A549 (cell line): Measurements from ENCODE around the gene NXN. TPM values are rescaled to one million over a fixed set of nuclear protein-coding genes. Genes with fewer than 3 reads are reported as not detected.
"Not testable (repeated sequence)": the region's sequence is repeated elsewhere in the genome, so short reads cannot be mapped to it uniquely, and the experiment has no call there.

Experiments used
- ATAC-seq, 2 experiments: fragments of 200-7000 bp in 1 of 2; fragments of >200 bp in 1 of 2; cut with Nextera tagmentation in 1 of 2; cut with Tn5 transposase in 1 of 2; 3 replicates each; pipeline versions ENCODE4 v1.8.0 to v1.9.1; 2018 to 2020; ENCODE audit warnings: mild to moderate bottlenecking in 1 of 2, moderate library complexity in 1 of 2
- CTCF ChIA-PET: fragments of 300-600 bp; sonication (Branson Sonifier 250); formaldehyde crosslinking; extraction: SDS; loops from one replicate; lab custom pipeline; 2021; ENCODE audit warnings: antibody characterized with exemption, inconsistent platforms; lab: Yijun Ruan, JAX
- POLR2A ChIA-PET: fragments of 350-600 bp; formaldehyde crosslinking; extraction: SDS; loops from one replicate; lab custom pipeline; 2021; ENCODE audit warnings: antibody characterized with exemption, inconsistent platforms; lab: Yijun Ruan, JAX
- DNase-seq, 2 experiments: peaks; one replicate each; pipeline versions ENCODE4 v3.0.0 to v3.0.0-alpha.2; 2011 to 2016; ENCODE audit warnings: low read depth in 1 of 2, low spot score in 1 of 2
- FAIRE-seq: peaks from 2 replicates; lab custom pipeline; 2011; peaks lifted over from hg19 to GRCh38; lab: Jason Lieb, UNC
- H3K27ac ChIP-seq, 2 experiments: fragments of >200 bp; sonication (Bioruptor Twin); formaldehyde crosslinking; 3 replicates each; pipeline ENCODE4 v1.5.1; 2016 to 2017
- H3K4me1 ChIP-seq: fragments of >200 bp; sonication (Bioruptor Twin); formaldehyde crosslinking; 3 replicates; pipeline ENCODE4 v1.6.1; 2016
- H3K4me2 ChIP-seq: fragments of >200 bp; sonication (Bioruptor Twin); formaldehyde crosslinking; 3 replicates; pipeline ENCODE4 v1.6.1; 2016
- H3K4me3 ChIP-seq: fragments of >200 bp; sonication (Bioruptor Twin); formaldehyde crosslinking; 3 replicates; pipeline ENCODE4 v1.5.1; 2016
- H3K9me3 ChIP-seq: fragments of >200 bp; sonication (Bioruptor Twin); formaldehyde crosslinking; 3 replicates; pipeline ENCODE4 v1.6.1; 2016
- BHLHE40 ChIP-seq: IDR thresholded peaks from 2 replicates; pipeline ENCODE4 v1.6.1; 2012; ENCODE audit warnings: low read depth, low read length, inconsistent platforms
- CBX2 ChIP-seq: fragments of 200-600 bp; sonication (generic); IDR thresholded peaks from 2 replicates; pipeline ENCODE4 v1.6.1; 2016; ENCODE audit warnings: low read depth, mild to moderate bottlenecking, borderline replicate concordance
- EHMT2 ChIP-seq: fragments of 200-600 bp; sonication (generic); IDR thresholded peaks from 2 replicates; pipeline ENCODE4 v1.6.1; 2016; ENCODE audit warnings: antibody characterized with exemption, low read depth, mild to moderate bottlenecking, moderate library complexity
- FOSB ChIP-seq: fragments of 250-450 bp; sonication (Bioruptor Pico); IDR thresholded peaks from 2 replicates; pipeline ENCODE4 v1.5.0; 2020; ENCODE audit warnings: mild to moderate bottlenecking, moderate library complexity
- GATA3 ChIP-seq: IDR thresholded peaks from 2 replicates; pipeline ENCODE4 v1.6.1; 2012; ENCODE audit warnings: borderline replicate concordance
- HDAC2 ChIP-seq: fragments of 200-600 bp; sonication (generic); IDR thresholded peaks from 2 replicates; pipeline ENCODE4 v1.6.1; 2016
- HEYL ChIP-seq: fragments of 250-450 bp; sonication (Bioruptor Pico); IDR thresholded peaks from 2 replicates; pipeline ENCODE4 v1.8.0; 2021; ENCODE audit warnings: mild to moderate bottlenecking, moderate library complexity
- KDM1A ChIP-seq: fragments of 200-600 bp; sonication (generic); IDR thresholded peaks from 2 replicates; pipeline ENCODE4 v1.6.1; 2016; ENCODE audit warnings: low read depth, mild to moderate bottlenecking
- PHF8 ChIP-seq: fragments of 200-600 bp; sonication (generic); IDR thresholded peaks from 2 replicates; pipeline ENCODE4 v1.6.1; 2016; ENCODE audit warnings: low read depth, mild to moderate bottlenecking, antibody characterized with exemption, moderate library complexity, borderline replicate concordance
- RARB ChIP-seq: fragments of 250-450 bp; sonication (Bioruptor Pico); IDR thresholded peaks from 2 replicates; pipeline ENCODE4 v1.8.0; 2021; ENCODE audit warnings: mild to moderate bottlenecking, moderate library complexity
- SMC3 ChIP-seq: fragments of >200 bp; sonication (Bioruptor Twin); formaldehyde crosslinking; IDR thresholded peaks from 3 replicates; pipeline ENCODE4 v1.6.1; 2018; ENCODE audit warnings: inconsistent platforms
- ZC3H11A ChIP-seq: fragments of 450-650 bp; IDR thresholded peaks from 2 replicates; pipeline ENCODE4 v1.6.1; 2014; ENCODE audit warnings: antibody characterized with exemption, mild to moderate bottlenecking
- ZSCAN20 ChIP-seq: fragments of 250-450 bp; sonication (Bioruptor Pico); IDR thresholded peaks from 2 replicates; pipeline ENCODE4 v1.8.0; 2022; ENCODE audit warnings: mild to moderate bottlenecking, moderate library complexity
- WGBS: methylation state at CpG from one replicate; pipeline ENCODE4 v1.1.6; 2017; ENCODE audit errors: missing lambda C conversion rate; 5-methylcytosine and 5-hydroxymethylcytosine counted together
- polyA plus RNA-seq, 4 experiments: library from polyadenylated mRNA; depleted of rRNA in 3 of 4; stranded (reverse); fragments of >200 nt; fragmentation: RNase III in 1 of 4; extraction: RNeasy Plus Mini Kit Qiagen cat#74134 plus additional on column Dnase treatment in 1 of 4; gene quantifications; 2 replicates in 3 of 4; 3 replicates in 1 of 4; pipeline ENCODE4 v1.2.3, GENCODE V29; 2011 to 2017
- TF ChIP-seq, protein P1 (sequence below): fragments of 250-450 bp; sonication (Bioruptor Pico); IDR thresholded peaks from 2 replicates; pipeline ENCODE4 v1.5.0; 2020; ENCODE audit warnings: low read depth, mild to moderate bottlenecking, moderate library complexity
- TF ChIP-seq, protein P2 (sequence below): fragments of 200-600 bp; sonication (generic); IDR thresholded peaks from 2 replicates; pipeline ENCODE4 v1.6.1; 2016; ENCODE audit warnings: antibody characterized with exemption, mild to moderate bottlenecking, moderate library complexity
- TF ChIP-seq, protein P3 (sequence below): fragments of 450-650 bp; IDR thresholded peaks from 2 replicates; pipeline ENCODE4 v1.6.1; 2014; ENCODE audit warnings: antibody characterized with exemption
- TF ChIP-seq, protein P4 (sequence below): fragments of >200 bp; sonication (Bioruptor Twin); formaldehyde crosslinking; IDR thresholded peaks from 3 replicates; pipeline ENCODE4 v1.6.1; 2016
- TF ChIP-seq, protein P5 (sequence below): fragments of >200 bp; sonication (Bioruptor Twin); formaldehyde crosslinking; IDR thresholded peaks from 3 replicates; pipeline ENCODE4 v1.5.1; 2016
- TF ChIP-seq, protein P6 (sequence below): fragments of 250-450 bp; sonication (Bioruptor Pico); IDR thresholded peaks from 2 replicates; pipeline ENCODE4 v1.5.0; 2021; ENCODE audit warnings: mild to moderate bottlenecking, moderate library complexity, borderline replicate concordance

Gene NXN
- polyA plus RNA-seq, 2 of the 4 experiments (the other 2 are of a cell fraction) = 24.6 to 31.1 TPM

DNA sequence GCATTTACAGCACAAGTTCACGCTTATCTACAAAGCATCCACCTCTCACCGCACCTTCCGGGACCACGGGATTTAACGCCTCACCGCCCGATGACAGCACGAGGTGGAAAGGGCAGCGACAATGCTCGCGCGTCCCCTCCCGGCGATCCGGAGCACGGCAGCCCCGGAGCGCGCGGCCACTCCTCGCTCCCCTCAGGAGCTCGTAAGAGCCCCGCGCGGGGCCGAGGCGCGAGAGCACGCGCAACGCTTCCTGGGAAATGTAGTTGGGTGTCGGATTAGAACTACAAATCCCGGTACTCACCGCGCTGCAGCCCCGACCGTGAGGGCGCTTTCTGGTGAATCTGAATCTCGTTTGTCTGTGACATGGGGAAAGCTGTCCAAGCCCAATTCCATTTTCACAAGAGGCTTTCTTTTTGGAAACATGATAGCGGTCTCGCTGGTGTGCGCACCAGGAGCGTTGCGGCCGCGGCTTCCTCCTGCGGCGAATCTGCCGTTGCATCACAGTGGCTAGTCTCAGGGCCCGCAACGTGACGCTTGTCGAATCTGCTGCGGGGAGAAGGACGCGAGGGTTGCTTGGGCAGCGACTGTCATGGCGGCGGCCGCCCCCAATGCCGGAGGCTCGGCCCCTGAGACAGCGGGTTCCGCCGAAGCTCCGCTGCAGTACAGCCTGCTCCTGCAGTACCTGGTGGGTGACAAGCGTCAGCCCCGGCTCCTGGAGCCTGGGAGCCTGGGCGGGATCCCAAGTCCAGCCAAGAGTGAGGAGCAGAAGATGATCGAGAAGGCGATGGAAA, 17.2 kb upstream of the NXN start, which contains the start of gene TIMM22 (continued):
- TF ChIP-seq PHF8 = peak; percentile 97
- TF ChIP-seq, protein P1, sequence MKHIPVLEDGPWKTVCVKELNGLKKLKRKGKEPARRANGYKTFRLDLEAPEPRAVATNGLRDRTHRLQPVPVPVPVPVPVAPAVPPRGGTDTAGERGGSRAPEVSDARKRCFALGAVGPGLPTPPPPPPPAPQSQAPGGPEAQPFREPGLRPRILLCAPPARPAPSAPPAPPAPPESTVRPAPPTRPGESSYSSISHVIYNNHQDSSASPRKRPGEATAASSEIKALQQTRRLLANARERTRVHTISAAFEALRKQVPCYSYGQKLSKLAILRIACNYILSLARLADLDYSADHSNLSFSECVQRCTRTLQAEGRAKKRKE (CRISPR knock-in tag) = 0 out of 2 replicates have a peak, but pooled peaks have one; percentile 58
- no peak for TF ChIP-seq ZSCAN20
- TF ChIP-seq, protein P2, sequence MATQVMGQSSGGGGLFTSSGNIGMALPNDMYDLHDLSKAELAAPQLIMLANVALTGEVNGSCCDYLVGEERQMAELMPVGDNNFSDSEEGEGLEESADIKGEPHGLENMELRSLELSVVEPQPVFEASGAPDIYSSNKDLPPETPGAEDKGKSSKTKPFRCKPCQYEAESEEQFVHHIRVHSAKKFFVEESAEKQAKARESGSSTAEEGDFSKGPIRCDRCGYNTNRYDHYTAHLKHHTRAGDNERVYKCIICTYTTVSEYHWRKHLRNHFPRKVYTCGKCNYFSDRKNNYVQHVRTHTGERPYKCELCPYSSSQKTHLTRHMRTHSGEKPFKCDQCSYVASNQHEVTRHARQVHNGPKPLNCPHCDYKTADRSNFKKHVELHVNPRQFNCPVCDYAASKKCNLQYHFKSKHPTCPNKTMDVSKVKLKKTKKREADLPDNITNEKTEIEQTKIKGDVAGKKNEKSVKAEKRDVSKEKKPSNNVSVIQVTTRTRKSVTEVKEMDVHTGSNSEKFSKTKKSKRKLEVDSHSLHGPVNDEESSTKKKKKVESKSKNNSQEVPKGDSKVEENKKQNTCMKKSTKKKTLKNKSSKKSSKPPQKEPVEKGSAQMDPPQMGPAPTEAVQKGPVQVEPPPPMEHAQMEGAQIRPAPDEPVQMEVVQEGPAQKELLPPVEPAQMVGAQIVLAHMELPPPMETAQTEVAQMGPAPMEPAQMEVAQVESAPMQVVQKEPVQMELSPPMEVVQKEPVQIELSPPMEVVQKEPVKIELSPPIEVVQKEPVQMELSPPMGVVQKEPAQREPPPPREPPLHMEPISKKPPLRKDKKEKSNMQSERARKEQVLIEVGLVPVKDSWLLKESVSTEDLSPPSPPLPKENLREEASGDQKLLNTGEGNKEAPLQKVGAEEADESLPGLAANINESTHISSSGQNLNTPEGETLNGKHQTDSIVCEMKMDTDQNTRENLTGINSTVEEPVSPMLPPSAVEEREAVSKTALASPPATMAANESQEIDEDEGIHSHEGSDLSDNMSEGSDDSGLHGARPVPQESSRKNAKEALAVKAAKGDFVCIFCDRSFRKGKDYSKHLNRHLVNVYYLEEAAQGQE = peak; percentile 73

DNA sequence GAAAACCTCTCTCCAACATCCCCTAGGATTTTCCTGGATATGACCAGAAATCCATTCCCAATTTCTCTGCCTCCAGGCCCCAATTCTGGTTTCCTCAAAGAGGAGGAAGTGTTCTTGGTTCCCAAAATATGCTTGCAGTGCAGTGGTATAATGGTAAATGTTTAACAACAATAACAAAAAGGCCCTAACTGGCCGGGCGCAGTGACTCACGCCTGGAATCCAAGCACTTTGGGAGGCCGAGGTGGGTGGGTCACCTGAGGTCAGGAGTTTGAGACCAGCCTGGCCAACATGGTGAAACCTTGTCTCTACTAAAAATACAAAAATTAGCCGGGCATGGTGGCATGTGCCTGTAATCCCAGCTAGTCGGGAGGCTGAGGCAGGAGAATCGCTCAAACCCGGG, 15.7 kb upstream of the NXN start:
- H3K9me3 ChIP-seq, POLR2A ChIA-PET, ATAC-seq, H3K27ac ChIP-seq, DNase-seq, FAIRE-seq, H3K4me3 ChIP-seq: not testable (repeated sequence)
- 0 out of 3 replicates have a peak overlapping the region, but pooled peaks have one; percentile 4 for H3K4me2 ChIP-seq
- CTCF ChIA-PET = interaction anchor here (0.8 to 8.3 kb wide), 12 partner anchors 12 to 851 kb away, joined by 3 to 121 read pairs (median 13); partner anchors contain the start of genes GEMIN4 and NXN
- WGBS = 39% methylated on average over 8 of the region's 8 CpGs
- peaks cover 24% of the 10 kb centered on the region for H3K4me1 ChIP-seq

DNA sequence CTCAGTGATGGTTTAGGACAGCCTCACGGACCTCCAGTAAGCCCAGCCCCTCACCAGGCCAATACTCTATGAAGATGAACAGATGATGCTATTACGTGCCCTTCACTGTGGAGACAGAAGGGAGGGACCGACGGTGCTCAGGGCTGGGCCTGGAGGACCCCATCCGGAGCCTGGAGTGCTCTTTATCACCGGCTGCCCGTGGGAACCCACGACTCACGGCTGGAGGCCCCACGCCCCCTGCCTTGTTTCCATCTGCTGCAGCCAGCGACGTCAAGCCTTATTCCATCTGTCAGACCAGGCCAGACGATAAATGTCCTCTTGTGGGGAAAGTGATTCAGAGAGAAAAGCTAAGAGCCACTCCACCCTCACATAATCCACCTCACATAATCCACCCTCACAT, 13.4 kb upstream of the NXN start:
- TF ChIP-seq ZC3H11A = no peak
- TF ChIP-seq CBX2 = no peak
- TF ChIP-seq, protein P3, sequence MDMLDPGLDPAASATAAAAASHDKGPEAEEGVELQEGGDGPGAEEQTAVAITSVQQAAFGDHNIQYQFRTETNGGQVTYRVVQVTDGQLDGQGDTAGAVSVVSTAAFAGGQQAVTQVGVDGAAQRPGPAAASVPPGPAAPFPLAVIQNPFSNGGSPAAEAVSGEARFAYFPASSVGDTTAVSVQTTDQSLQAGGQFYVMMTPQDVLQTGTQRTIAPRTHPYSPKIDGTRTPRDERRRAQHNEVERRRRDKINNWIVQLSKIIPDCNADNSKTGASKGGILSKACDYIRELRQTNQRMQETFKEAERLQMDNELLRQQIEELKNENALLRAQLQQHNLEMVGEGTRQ = no peak
- TF ChIP-seq ZSCAN20 = no peak
- TF ChIP-seq KDM1A = no peak
- no peak for TF ChIP-seq RARB (CRISPR knock-in tag)
- TF ChIP-seq GATA3 = no peak
- no peak for TF ChIP-seq EHMT2
- TF ChIP-seq SMC3 = no peak
- H3K27ac ChIP-seq = no peak overlapping the region
- 71% methylated on average over 13 of the region's 13 CpGs for WGBS
- CTCF ChIA-PET = interaction anchor here (1.2 to 2.0 kb wide), 6 partner anchors 8 to 581 kb away, joined by 3 to 14 read pairs (median 4); no protein-coding TSS in a partner anchor
- no peak overlapping the region for H3K4me2 ChIP-seq
- H3K9me3 ChIP-seq = peaks cover 9% of the 10 kb centered on the region
- POLR2A ChIA-PET = no interaction called here
- no peak for ATAC-seq
- no peak for DNase-seq
- H3K4me1 ChIP-seq = peaks cover 13% of the 10 kb centered on the region
- no peak for FAIRE-seq
- H3K4me3 ChIP-seq = no peak overlapping the region

DNA sequence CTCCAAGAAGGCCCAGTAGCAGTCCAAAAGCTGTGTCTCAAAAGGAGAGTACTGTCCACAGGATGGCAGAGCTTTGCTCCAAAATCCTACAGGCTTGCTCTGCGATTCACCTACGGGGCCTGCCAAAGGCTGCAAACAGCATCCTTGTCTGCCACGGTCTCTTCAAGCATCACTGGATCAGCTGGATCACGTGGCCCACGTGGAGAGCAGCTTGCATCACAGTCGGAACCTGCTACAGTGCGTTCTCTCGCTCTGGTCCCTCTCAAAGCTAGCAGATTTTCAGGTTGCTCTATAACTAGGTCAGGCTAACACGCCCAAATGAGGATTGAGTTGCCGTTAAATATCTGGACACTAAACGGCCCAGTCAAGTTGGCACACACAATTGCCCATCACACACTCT, 9.0 kb upstream of the NXN start:
- no peaks in the 10 kb centered on the region for H3K4me1 ChIP-seq
- POLR2A ChIA-PET = no interaction called here
- CTCF ChIA-PET = interaction anchor here (0.7 to 3.7 kb wide), 11 partner anchors 8 to 584 kb away, joined by 3 to 24 read pairs (median 4); partner anchors contain the start of genes NXN and TIMM22
- FAIRE-seq (no peak), DNase-seq (no peak), ATAC-seq (no peak; a peak in 1 of 6 replicates)
- H3K4me2 ChIP-seq = no peak overlapping the region
- H3K4me3 ChIP-seq = no peak overlapping the region
- WGBS = 74% methylated on average over 11 of the region's 11 CpGs
- no peaks in the 10 kb centered on the region for H3K9me3 ChIP-seq
- H3K27ac ChIP-seq = no peak overlapping the region
- no peak for TF ChIP-seq FOSB (CRISPR knock-in tag)
- no peak for TF ChIP-seq PHF8
- TF ChIP-seq, protein P4, sequence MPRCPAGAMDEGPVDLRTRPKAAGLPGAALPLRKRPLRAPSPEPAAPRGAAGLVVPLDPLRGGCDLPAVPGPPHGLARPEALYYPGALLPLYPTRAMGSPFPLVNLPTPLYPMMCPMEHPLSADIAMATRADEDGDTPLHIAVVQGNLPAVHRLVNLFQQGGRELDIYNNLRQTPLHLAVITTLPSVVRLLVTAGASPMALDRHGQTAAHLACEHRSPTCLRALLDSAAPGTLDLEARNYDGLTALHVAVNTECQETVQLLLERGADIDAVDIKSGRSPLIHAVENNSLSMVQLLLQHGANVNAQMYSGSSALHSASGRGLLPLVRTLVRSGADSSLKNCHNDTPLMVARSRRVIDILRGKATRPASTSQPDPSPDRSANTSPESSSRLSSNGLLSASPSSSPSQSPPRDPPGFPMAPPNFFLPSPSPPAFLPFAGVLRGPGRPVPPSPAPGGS = no peak
- TF ChIP-seq, protein P5, sequence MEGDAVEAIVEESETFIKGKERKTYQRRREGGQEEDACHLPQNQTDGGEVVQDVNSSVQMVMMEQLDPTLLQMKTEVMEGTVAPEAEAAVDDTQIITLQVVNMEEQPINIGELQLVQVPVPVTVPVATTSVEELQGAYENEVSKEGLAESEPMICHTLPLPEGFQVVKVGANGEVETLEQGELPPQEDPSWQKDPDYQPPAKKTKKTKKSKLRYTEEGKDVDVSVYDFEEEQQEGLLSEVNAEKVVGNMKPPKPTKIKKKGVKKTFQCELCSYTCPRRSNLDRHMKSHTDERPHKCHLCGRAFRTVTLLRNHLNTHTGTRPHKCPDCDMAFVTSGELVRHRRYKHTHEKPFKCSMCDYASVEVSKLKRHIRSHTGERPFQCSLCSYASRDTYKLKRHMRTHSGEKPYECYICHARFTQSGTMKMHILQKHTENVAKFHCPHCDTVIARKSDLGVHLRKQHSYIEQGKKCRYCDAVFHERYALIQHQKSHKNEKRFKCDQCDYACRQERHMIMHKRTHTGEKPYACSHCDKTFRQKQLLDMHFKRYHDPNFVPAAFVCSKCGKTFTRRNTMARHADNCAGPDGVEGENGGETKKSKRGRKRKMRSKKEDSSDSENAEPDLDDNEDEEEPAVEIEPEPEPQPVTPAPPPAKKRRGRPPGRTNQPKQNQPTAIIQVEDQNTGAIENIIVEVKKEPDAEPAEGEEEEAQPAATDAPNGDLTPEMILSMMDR = no peak
- TF ChIP-seq HDAC2 = no peak
- TF ChIP-seq BHLHE40 = no peak
- TF ChIP-seq, protein P6, sequence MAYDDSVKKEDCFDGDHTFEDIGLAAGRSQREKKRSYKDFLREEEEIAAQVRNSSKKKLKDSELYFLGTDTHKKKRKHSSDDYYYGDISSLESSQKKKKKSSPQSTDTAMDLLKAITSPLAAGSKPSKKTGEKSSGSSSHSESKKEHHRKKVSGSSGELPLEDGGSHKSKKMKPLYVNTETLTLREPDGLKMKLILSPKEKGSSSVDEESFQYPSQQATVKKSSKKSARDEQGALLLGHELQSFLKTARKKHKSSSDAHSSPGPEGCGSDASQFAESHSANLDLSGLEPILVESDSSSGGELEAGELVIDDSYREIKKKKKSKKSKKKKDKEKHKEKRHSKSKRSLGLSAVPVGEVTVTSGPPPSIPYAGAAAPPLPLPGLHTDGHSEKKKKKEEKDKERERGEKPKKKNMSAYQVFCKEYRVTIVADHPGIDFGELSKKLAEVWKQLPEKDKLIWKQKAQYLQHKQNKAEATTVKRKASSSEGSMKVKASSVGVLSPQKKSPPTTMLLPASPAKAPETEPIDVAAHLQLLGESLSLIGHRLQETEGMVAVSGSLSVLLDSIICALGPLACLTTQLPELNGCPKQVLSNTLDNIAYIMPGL (CRISPR knock-in tag) = no peak
- TF ChIP-seq HEYL = no peak
